Colonic mucosa (tissue), 4 donors: ENCODE measurements around the gene TDRD10. TPM values are rescaled to one million over a fixed set of nuclear protein-coding genes. Genes with fewer than 3 reads are reported as not detected.

Experiments
- DNase-seq: peaks from one replicate; pipeline ENCODE4 v3.0.0-alpha.2; 2020
- H3K27ac ChIP-seq: fragments of 200-600 bp; one replicate; pipeline ENCODE4 v1.8.0; 2021
- H3K27me3 ChIP-seq: fragments of 200-600 bp; one replicate; pipeline ENCODE4 v1.8.0; 2021
- H3K36me3 ChIP-seq: fragments of 200-600 bp; one replicate; pipeline ENCODE4 v1.8.0; 2021
- H3K4me1 ChIP-seq: fragments of 200-600 bp; one replicate; pipeline ENCODE4 v1.8.0; 2021; ENCODE audit warnings: mild to moderate bottlenecking
- H3K4me3 ChIP-seq: fragments of 200-600 bp; one replicate; pipeline ENCODE4 v1.8.0; 2021
- H3K9ac ChIP-seq, 2 donors: one replicate each; pipeline ENCODE4 v1.7.0; 2013; ENCODE audit warnings: control low read depth in 2 of 2, low read depth in 2 of 2, low read length in 2 of 2
- H3K9me3 ChIP-seq: fragments of 200-600 bp; one replicate; pipeline ENCODE4 v1.8.0; 2021
- CTCF ChIP-seq: fragments of 200-600 bp; IDR thresholded peaks from one replicate; pipeline ENCODE4 v1.8.0; 2022; ENCODE audit warnings: antibody characterized with exemption, mild to moderate bottlenecking
- intact Hi-C: fragments of 100-400 bp; cut with DNase I; formaldehyde crosslinking; loops from one replicate; pipeline ENCODE4 v1.14.1; 2022
- total RNA-seq, 2 donors: library from RNA; stranded (reverse); fragmentation: NEBNext Ultra II Directional in 1 of 2; extraction: Animal tissue kit (Norgen Biotek cat#: 25700) in 1 of 2; gene quantifications; one replicate each; pipeline ENCODE4 v1.2.1, GENCODE V29; 2021
- donor health status: healthy.
- donor health status: DM: no; HTN: no; CAD: no.
- donor health status: DM: no; HTN: no; CAD: no.

The TDRD10 gene
- total RNA-seq, 2 donors from 2014 or later = 0.42 to 0.67 TPM

DNA sequence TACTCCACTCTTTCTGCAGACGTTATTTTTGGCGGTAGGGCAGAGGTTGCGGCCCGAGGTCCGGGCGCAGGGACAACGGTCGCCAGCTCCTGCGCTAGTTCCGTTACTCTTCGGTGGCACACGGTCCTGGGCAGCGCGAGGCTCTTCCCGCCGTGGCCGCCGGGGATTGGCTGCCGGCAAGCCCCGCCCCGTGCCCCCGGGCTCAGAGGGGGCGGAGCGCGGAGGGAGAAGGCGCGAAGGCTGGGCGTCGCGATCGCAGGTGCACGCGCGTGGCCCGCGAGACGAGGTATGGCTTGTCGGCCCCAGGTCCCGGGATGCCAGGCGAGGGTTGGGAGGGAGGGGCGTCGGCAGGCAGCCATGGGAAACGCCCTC is 711 bp downstream of the TDRD10 start:
- H3K36me3 ChIP-seq = no peaks in the 10 kb centered on the region
- H3K4me3 ChIP-seq = no peak overlapping the region
- H3K27ac ChIP-seq = no peak overlapping the region
- no peak overlapping the region for H3K9ac ChIP-seq
- no peaks in the 10 kb centered on the region for H3K9me3 ChIP-seq
- no peaks in the 10 kb centered on the region for H3K4me1 ChIP-seq
- H3K27me3 ChIP-seq = peaks cover 32% of the 10 kb centered on the region
- no peak for DNase-seq
- intact Hi-C loops = no loop called here
- no peak for TF ChIP-seq CTCF

DNA sequence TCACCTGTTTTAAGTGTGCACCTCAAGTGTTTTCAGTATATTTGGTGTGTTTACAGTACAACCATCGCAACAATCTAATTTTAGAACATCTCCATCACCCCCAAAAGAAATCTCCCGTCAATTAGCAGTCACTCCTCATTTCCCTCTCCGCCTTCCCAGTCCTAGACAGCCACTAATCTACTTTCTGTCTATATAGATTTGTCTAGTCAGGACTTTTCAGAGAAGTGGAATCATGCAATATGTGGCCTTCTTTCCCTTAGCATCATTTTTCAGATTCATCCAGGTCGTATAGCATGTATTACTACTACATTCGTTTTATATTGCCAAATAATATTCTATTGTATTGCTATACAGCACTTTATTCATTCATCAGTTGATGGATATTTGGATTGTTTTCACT is 1.9 kb downstream of the TDRD10 start:
- DNase-seq = no peak
- no peaks in the 10 kb centered on the region for H3K9me3 ChIP-seq
- no peak for TF ChIP-seq CTCF
- H3K4me3 ChIP-seq = no peak overlapping the region
- no peaks in the 10 kb centered on the region for H3K36me3 ChIP-seq
- no peaks in the 10 kb centered on the region for H3K4me1 ChIP-seq
- H3K27me3 ChIP-seq = peaks cover 32% of the 10 kb centered on the region
- no peak overlapping the region for H3K27ac ChIP-seq
- no peak overlapping the region for H3K9ac ChIP-seq
- intact Hi-C loops = no loop called here

- no peak overlapping the region for H3K4me3 ChIP-seq
Observed at GRCh38 chr1:154512760-154513159, 10.7 kb downstream of the TDRD10 start.

GRCh38 chr1:154514066-154514553 is 12.1 kb downstream of the TDRD10 start:
- H3K9ac ChIP-seq = no peak overlapping the region
- H3K36me3 ChIP-seq = no peaks in the 10 kb centered on the region
- H3K27me3 ChIP-seq = no peaks in the 10 kb centered on the region
- no peak for TF ChIP-seq CTCF
- no peak overlapping the region for H3K27ac ChIP-seq
- no peak for DNase-seq
- H3K4me1 ChIP-seq = no peaks in the 10 kb centered on the region
- H3K9me3 ChIP-seq = no peaks in the 10 kb centered on the region
- intact Hi-C loops = no loop called here
- no peak overlapping the region for H3K4me3 ChIP-seq

More at GRCh38 chr1:154512760-154513159, 10.7 kb downstream of the TDRD10 start:
- no peaks in the 10 kb centered on the region for H3K9me3 ChIP-seq
- H3K27me3 ChIP-seq = no peaks in the 10 kb centered on the region
- no peak overlapping the region for H3K9ac ChIP-seq
- DNase-seq = no peak
- no peak overlapping the region for H3K27ac ChIP-seq
- no peaks in the 10 kb centered on the region for H3K36me3 ChIP-seq
- no peaks in the 10 kb centered on the region for H3K4me1 ChIP-seq
- no peak for TF ChIP-seq CTCF
- intact Hi-C loops = no loop called here

DNA sequence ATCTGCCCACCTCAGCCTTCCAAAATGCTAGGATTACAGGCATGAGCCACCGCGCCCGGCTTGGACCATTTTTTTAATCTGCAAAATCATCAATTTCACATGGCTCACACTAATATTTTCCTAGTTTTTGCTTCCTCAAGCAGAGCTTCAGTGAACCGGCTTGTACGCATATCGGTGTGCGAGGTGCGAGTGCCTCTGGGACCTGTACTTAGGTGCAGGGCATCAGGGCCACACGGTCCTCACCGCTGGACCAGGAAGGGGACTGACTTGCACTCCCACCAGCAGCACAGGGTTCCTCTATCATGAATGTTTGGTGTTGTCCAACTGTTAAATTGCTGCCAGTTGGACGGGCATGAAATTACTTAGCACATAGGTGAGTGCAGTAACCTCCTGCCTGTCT is 15.6 kb downstream of the TDRD10 start:
- Histone ChIP-seq H3K9me3 (no peaks in the 10 kb centered on the region), H3K27ac (no peak overlapping the region), H3K4me1 (no peaks in the 10 kb centered on the region), H3K27me3 (no peaks in the 10 kb centered on the region), H3K9ac (no peak overlapping the region), H3K36me3 (no peaks in the 10 kb centered on the region), H3K4me3 (no peak overlapping the region)
- intact Hi-C loops = no loop called here
- TF ChIP-seq CTCF = no peak
- DNase-seq = no peak

DNA sequence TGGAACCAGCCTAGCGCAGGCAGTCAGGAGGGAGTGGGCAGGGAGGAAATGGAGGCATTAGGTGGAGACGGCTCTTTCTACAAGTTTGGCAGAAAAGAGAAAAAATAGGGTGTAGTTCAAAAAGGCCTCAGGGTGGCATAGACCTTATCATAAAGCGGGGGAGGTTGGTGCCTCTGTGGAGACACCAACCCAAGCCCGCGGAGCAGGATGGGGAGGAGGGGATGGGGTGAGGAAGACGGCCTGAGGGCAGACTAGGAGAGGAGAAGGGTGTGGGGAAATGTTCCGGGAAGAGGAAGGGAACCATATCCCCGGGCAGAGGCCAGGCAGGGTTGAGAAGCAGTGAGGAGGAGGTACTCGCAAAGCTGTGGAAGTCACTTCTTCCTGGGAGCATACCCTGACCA is 17.6 kb downstream of the TDRD10 start:
- no peak for TF ChIP-seq CTCF
- intact Hi-C loops = no loop called here
- Histone ChIP-seq H3K4me1 (no peaks in the 10 kb centered on the region), H3K9ac (no peak overlapping the region), H3K36me3 (no peaks in the 10 kb centered on the region), H3K9me3 (no peaks in the 10 kb centered on the region), H3K27ac (no peak overlapping the region), H3K4me3 (no peak overlapping the region), H3K27me3 (no peaks in the 10 kb centered on the region)
- DNase-seq = no peak
